Esophagus squamous epithelium (tissue), 5 donors: ENCODE results near the gene PMEPA1. TPM values are rescaled to one million over a fixed set of nuclear protein-coding genes. Genes with fewer than 3 reads are reported as not detected.

Experiments
- DNase-seq: peaks from one replicate; lab custom pipeline; 2025; lab: John Stamatoyannopoulos, UW
- H3K27ac ChIP-seq, 4 donors: fragments of 200-600 bp; sonication (generic); one replicate each; pipeline ENCODE4 v1.5.1; 2016 to 2019; ENCODE audit warnings: mild to moderate bottlenecking in 1 of 4
- H3K27me3 ChIP-seq, 4 donors: fragments of 200-600 bp; sonication (generic); 1 replicate in 3 of 4; 2 replicates in 1 of 4; pipeline versions ENCODE4 v1.5.1 to v1.6.0; 2017 to 2021; ENCODE audit warnings: antibody characterized with exemption in 1 of 4
- H3K36me3 ChIP-seq, 3 donors: fragments of 200-600 bp; sonication (generic); one replicate each; pipeline ENCODE4 v1.5.1; 2016 to 2019
- H3K4me1 ChIP-seq, 3 donors: fragments of 200-600 bp; sonication (generic); one replicate each; pipeline ENCODE4 v1.5.1; 2017 to 2019
- H3K4me3 ChIP-seq, 4 donors: fragments of 200-600 bp; sonication (generic); 1 replicate in 3 of 4; 2 replicates in 1 of 4; pipeline ENCODE4 v1.5.1; 2016 to 2019; ENCODE audit warnings: mild to moderate bottlenecking in 2 of 4, moderate library complexity in 1 of 4
- H3K9me3 ChIP-seq, 3 donors: fragments of 200-600 bp; sonication (generic); one replicate each; pipeline ENCODE4 v1.5.1; 2016 to 2019
- CTCF ChIP-seq, 6 experiments: fragments of 450-650 bp in 4 of 6; fragments of 200-600 bp in 2 of 6; sonication (generic) in 2 of 6; IDR thresholded peaks; one replicate each; pipeline ENCODE4 v1.5.1; 2016 to 2019; ENCODE audit warnings: antibody characterized with exemption in 6 of 6, mild to moderate bottlenecking in 4 of 6, moderate library complexity in 4 of 6
- POLR2A ChIP-seq, 4 donors: fragments of 450-650 bp; IDR thresholded peaks; one replicate each; pipeline ENCODE4 v1.6.1; 2017; ENCODE audit warnings: antibody characterized with exemption in 4 of 4, mild to moderate bottlenecking in 4 of 4, moderate library complexity in 3 of 4
- WGBS, 2 donors: methylation state at CpG; one replicate each; pipeline ENCODE4 v1.1.5; 2018; 5-methylcytosine and 5-hydroxymethylcytosine counted together
- intact Hi-C: fragments of 100-400 bp; cut with DNase I; formaldehyde crosslinking; loops from one replicate; pipeline ENCODE4 v1.15.0; 2022
- total RNA-seq, 4 donors: library from RNA; depleted of rRNA; stranded (reverse); fragments of >200 nt; gene quantifications; one replicate each; pipeline ENCODE4 v1.1.0, GENCODE V29; 2016
- donor health status: DM: yes; HTN: yes; CAD: no.

Gene PMEPA1
- total RNA-seq, 4 donors from 2014 or later: 0.95 to 4.6 (median 2.6) TPM

- H3K4me3 ChIP-seq: no peak overlapping the region
- no peaks in the 10 kb centered on the region for H3K36me3 ChIP-seq
- H3K27me3 ChIP-seq: peaks cover 0 to 11% (median 0%) of the 10 kb centered on the region in 4 donors
- no peak for DNase-seq
- 70 to 73% methylated on average over 2 of the region's 2 CpGs for WGBS, 2 donors
- H3K4me1 ChIP-seq: peaks cover 0 to 10% (median 5%) of the 10 kb centered on the region in 3 donors
- H3K27ac ChIP-seq: no peak overlapping the region
- intact Hi-C loops: no loop called here
- H3K9me3 ChIP-seq: no peaks in the 10 kb centered on the region
- TF ChIP-seq CTCF (IDR thresholded peaks at IDR 0.05) (no peak), POLR2A (IDR thresholded peaks at IDR 0.05) (no peak)
These were observed 108.6 kb downstream of the PMEPA1 start for GRCh38 chr20:57601211-57601570.

- Histone ChIP-seq H3K9me3 (no peaks in the 10 kb centered on the region), H3K36me3 (no peaks in the 10 kb centered on the region), H3K27me3 (peaks cover 0 to 11% (median 0%) of the 10 kb centered on the region in 4 donors), H3K4me3 (no peak overlapping the region), H3K4me1 (peaks cover 0 to 10% (median 5%) of the 10 kb centered on the region in 3 donors), H3K27ac (no peak overlapping the region)
- no peak for DNase-seq
- WGBS, 2 donors: 75 to 80% methylated on average over 12 to 13 of the region's 13 CpGs
- TF ChIP-seq POLR2A (IDR thresholded peaks at IDR 0.05): no peak
- no peak for TF ChIP-seq CTCF (IDR thresholded peaks at IDR 0.05)
- intact Hi-C loops: no loop called here
These were observed 109.2 kb downstream of the PMEPA1 start for GRCh38 chr20:57600320-57601210.

GRCh38 chr20:57598491-57598890 is 111.3 kb downstream of the PMEPA1 start:
- Histone ChIP-seq H3K36me3 (no peaks in the 10 kb centered on the region), H3K27me3 (peaks cover 0 to 11% (median 0%) of the 10 kb centered on the region in 4 donors), H3K4me1 (peaks cover 2 to 21% (median 9%) of the 10 kb centered on the region in 3 donors), H3K27ac (no peak overlapping the region), H3K9me3 (no peaks in the 10 kb centered on the region), H3K4me3 (no peak overlapping the region)
- WGBS, 2 donors: 100% methylated on average over 1 of the region's 5 CpGs; no CpG with 5 or more reads in 1 of the 2 donors
- no peak for DNase-seq
- TF ChIP-seq POLR2A (IDR thresholded peaks at IDR 0.05): no peak
- TF ChIP-seq CTCF (IDR thresholded peaks at IDR 0.05): no peak
- intact Hi-C loops: no loop called here

Other genes with a start within 250 kb of the PMEPA1 start
- gene CTCFL, start 184.9 kb downstream of the PMEPA1 start, total RNA-seq: under 1 TPM in 1 of 4 donors, not detected in 3; 0.19 TPM
- gene PCK1, start 148.9 kb downstream of the PMEPA1 start, total RNA-seq: 1 to 10 TPM in 1 of 4 donors, under 1 TPM in 3; 0.38 to 1.4 (median 0.65) TPM
- gene ZBP1, start 89.6 kb downstream of the PMEPA1 start, total RNA-seq: 1 to 10 TPM in 1 of 4 donors, under 1 TPM in 3; 0.08 to 1.7 (median 0.23) TPM